H1 (cell line): ENCODE data around the gene CDKN3. TPM values are rescaled to one million over a fixed set of nuclear protein-coding genes. Genes with fewer than 3 reads are reported as not detected.

Source experiments
- CTCF ChIA-PET: fragments of 300-600 bp; sonication (Branson Sonifier 250); formaldehyde crosslinking; loops from one replicate; lab custom pipeline; 2021; ENCODE audit not compliant: partially characterized antibody; lab: Charles Lee
- POLR2A ChIA-PET: fragments of 300-600 bp; sonication (Branson Sonifier 250); formaldehyde crosslinking; loops from one replicate; lab custom pipeline; 2021; ENCODE audit warnings: inconsistent platforms; ENCODE audit not compliant: partially characterized antibody; lab: Charles Lee
- DNase-seq, 2 experiments: peaks; one replicate each; pipeline versions ENCODE4 v3.0.0 to v3.0.0-alpha.2; 2010 to 2022; ENCODE audit warnings: low spot score in 2 of 2, low read depth in 1 of 2, mixed read lengths in 1 of 2
- FAIRE-seq: peaks from 2 replicates; lab custom pipeline; 2011; peaks lifted over from hg19 to GRCh38; lab: Jason Lieb, UNC
- H2AFZ ChIP-seq: 2 replicates; pipeline ENCODE4 v1.8.1; 2012; ENCODE audit warnings: low read length, inconsistent platforms
- H2AK5ac ChIP-seq: 2 replicates; pipeline ENCODE4 v1.6.1; 2013; ENCODE audit warnings: low read depth, low read length
- H2BK120ac ChIP-seq: replicated peaks from 2 replicates; pipeline ENCODE3; 2013; ENCODE audit warnings: low read depth, low read length, inconsistent platforms
- H2BK12ac ChIP-seq: 2 replicates; pipeline ENCODE4 v1.6.1; 2013; ENCODE audit warnings: low read depth, low read length
- H2BK15ac ChIP-seq: 2 replicates; pipeline ENCODE4 v1.6.1; 2013; ENCODE audit warnings: low read length
- H2BK20ac ChIP-seq: 2 replicates; pipeline ENCODE4 v1.6.1; 2013; ENCODE audit warnings: low read length
- H2BK5ac ChIP-seq: 2 replicates; pipeline ENCODE4 v1.6.1; 2013; ENCODE audit warnings: low read depth, low read length
- H3K14ac ChIP-seq: 2 replicates; pipeline ENCODE4 v1.6.1; 2013; ENCODE audit warnings: inconsistent platforms; ENCODE audit not compliant: insufficient read length
- H3K18ac ChIP-seq: 2 replicates; pipeline ENCODE4 v1.6.1; 2013; ENCODE audit warnings: low read length; ENCODE audit errors: extremely low read depth
- H3K23ac ChIP-seq: 2 replicates; pipeline ENCODE4 v1.6.1; 2013; ENCODE audit warnings: inconsistent platforms; ENCODE audit not compliant: insufficient read length
- H3K23me2 ChIP-seq: 2 replicates; pipeline ENCODE4 v1.6.1; 2013; ENCODE audit warnings: low read depth, low read length
- H3K27ac ChIP-seq: 2 replicates; pipeline ENCODE4 v1.6.1; 2011; ENCODE audit warnings: low read depth, low read length, inconsistent platforms
- H3K27me3 ChIP-seq, 4 experiments: replicated peaks in 1 of 4; 1 replicate in 1 of 4; 2 replicates in 3 of 4; pipeline versions ENCODE4 v1.6.1 to v1.8.1; 2011 to 2013; ENCODE audit warnings: low read length in 3 of 4, mild to moderate bottlenecking in 3 of 4, inconsistent platforms in 2 of 4, mixed read lengths in 2 of 4, moderate library complexity in 1 of 4; ENCODE audit not compliant: control insufficient read depth in 3 of 4, insufficient read depth in 3 of 4; ENCODE audit errors: extremely low read depth in 1 of 4
- H3K36me3 ChIP-seq, 4 experiments: 2 replicates each; pipeline versions ENCODE4 v1.6.1 to v1.8.1; 2011 to 2013; ENCODE audit warnings: mild to moderate bottlenecking in 4 of 4, low read length in 3 of 4, moderate library complexity in 2 of 4, control low read depth in 1 of 4, inconsistent platforms in 1 of 4; ENCODE audit not compliant: insufficient read depth in 4 of 4, control insufficient read depth in 2 of 4
- H3K4ac ChIP-seq: replicated peaks from 2 replicates; pipeline ENCODE3; 2013; ENCODE audit warnings: low read length, low read depth, mixed read lengths, inconsistent platforms; ENCODE audit not compliant: insufficient read length
- H3K4me1 ChIP-seq, 4 experiments: replicated peaks in 1 of 4; 1 replicate in 1 of 4; 2 replicates in 3 of 4; pipeline versions ENCODE4 v1.6.1 to v1.8.1; 2011 to 2013; ENCODE audit warnings: low read length in 3 of 4, inconsistent platforms in 2 of 4, mixed read lengths in 1 of 4; ENCODE audit not compliant: insufficient read depth in 4 of 4, control insufficient read depth in 3 of 4
- H3K4me2 ChIP-seq, 2 experiments: 2 replicates each; pipeline versions ENCODE4 v1.6.1 to v1.8.1; 2011 to 2013; ENCODE audit warnings: low read depth in 2 of 2, low read length in 2 of 2, control low read depth in 1 of 2, inconsistent platforms in 1 of 2, mild to moderate bottlenecking in 1 of 2; ENCODE audit not compliant: insufficient read depth in 1 of 2
- H3K4me3 ChIP-seq, 4 experiments: fragments of 200-600, 300-600 bp in 1 of 4; sonication (generic), shearing (Covaris generic), sonication (Bioruptor Twin) in 1 of 4; 2 replicates each; pipeline versions ENCODE4 v1.5.1 to v1.8.1; 2011 to 2016; ENCODE audit warnings: low read length in 4 of 4, low read depth in 3 of 4, control low read depth in 2 of 4, inconsistent platforms in 2 of 4, mild to moderate bottlenecking in 2 of 4, mixed read lengths in 1 of 4, moderate library complexity in 1 of 4; ENCODE audit not compliant: insufficient read depth in 2 of 4; ENCODE audit errors: extremely low read depth in 1 of 4
- H3K56ac ChIP-seq: replicated peaks from 2 replicates; pipeline ENCODE3; 2013; ENCODE audit warnings: low read depth, mild to moderate bottlenecking, mixed read lengths, low read length, inconsistent platforms; ENCODE audit not compliant: insufficient read length
- H3K79me1 ChIP-seq: 2 replicates; pipeline ENCODE4 v1.6.1; 2013; ENCODE audit warnings: low read depth, low read length, control low read depth
- H3K79me2 ChIP-seq, 2 experiments: 2 replicates each; pipeline versions ENCODE4 v1.6.1 to v1.8.1; 2012 to 2013; ENCODE audit warnings: low read length in 2 of 2, mild to moderate bottlenecking in 2 of 2, inconsistent platforms in 1 of 2; ENCODE audit not compliant: insufficient read depth in 2 of 2, control insufficient read depth in 1 of 2
- H3K9ac ChIP-seq, 4 experiments: replicated peaks in 1 of 4; 1 replicate in 1 of 4; 2 replicates in 3 of 4; pipeline versions ENCODE4 v1.6.1 to v1.8.1; 2011 to 2013; ENCODE audit warnings: low read depth in 3 of 4, low read length in 3 of 4, control low read depth in 2 of 4, mild to moderate bottlenecking in 2 of 4, moderate library complexity in 2 of 4, inconsistent platforms in 1 of 4; ENCODE audit errors: extremely low read depth in 1 of 4
- H3K9me3 ChIP-seq, 2 experiments: 2 replicates each; pipeline versions ENCODE4 v1.6.1 to v1.8.1; 2012 to 2013; ENCODE audit warnings: mild to moderate bottlenecking in 2 of 2, moderate library complexity in 2 of 2, control low read depth in 1 of 2, inconsistent platforms in 1 of 2, low read depth in 1 of 2, low read length in 1 of 2, mixed read lengths in 1 of 2; ENCODE audit not compliant: insufficient read depth in 2 of 2
- H4K20me1 ChIP-seq, 2 experiments: replicated peaks in 1 of 2; 2 replicates each; pipeline versions ENCODE3 to v1.8.1; 2011 to 2013; ENCODE audit warnings: inconsistent platforms in 2 of 2, low read length in 2 of 2, mild to moderate bottlenecking in 1 of 2; ENCODE audit not compliant: insufficient read depth in 2 of 2, control insufficient read depth in 1 of 2
- H4K5ac ChIP-seq: 2 replicates; pipeline ENCODE4 v1.6.1; 2013; ENCODE audit warnings: low read length, low read depth, mixed read lengths, inconsistent platforms; ENCODE audit not compliant: insufficient read length
- H4K8ac ChIP-seq: 2 replicates; pipeline ENCODE4 v1.8.0; 2013; ENCODE audit warnings: mild to moderate bottlenecking, moderate library complexity, low read length, inconsistent platforms; ENCODE audit not compliant: insufficient read depth; ENCODE audit errors: extremely low read depth
- H4K91ac ChIP-seq: replicated peaks from 2 replicates; pipeline ENCODE3; 2013; ENCODE audit warnings: low read length, mixed read lengths, inconsistent platforms; ENCODE audit not compliant: insufficient read length
- BACH1 ChIP-seq: IDR thresholded peaks from 2 replicates; pipeline ENCODE4 v1.6.1; 2012; ENCODE audit warnings: low read length, improper control_type of control experiment
- BCL11A ChIP-seq, 2 experiments: IDR thresholded peaks; one replicate each; pipeline ENCODE4 v1.6.1; 2011; ENCODE audit warnings: low read depth in 2 of 2, low read length in 2 of 2, mild to moderate bottlenecking in 2 of 2
- GABPA ChIP-seq: IDR thresholded peaks from 2 replicates; pipeline ENCODE4 v1.6.1; 2011; ENCODE audit warnings: mild to moderate bottlenecking, low read length, moderate library complexity, borderline replicate concordance; ENCODE audit not compliant: insufficient read depth
- POU5F1 ChIP-seq: IDR thresholded peaks from 2 replicates; pipeline ENCODE4 v1.6.1; 2011; ENCODE audit warnings: low read depth, mild to moderate bottlenecking, low read length, moderate library complexity
- SRF ChIP-seq: IDR thresholded peaks from 2 replicates; pipeline ENCODE4 v1.6.1; 2011; ENCODE audit warnings: mild to moderate bottlenecking, low read depth, low read length, moderate library complexity
- WGBS, 2 experiments: shearing (Covaris generic) in 1 of 2; methylation state at CpG; one replicate each; pipeline versions ENCODE4 v1.1.6 to v1.1.7; 2013 to 2015; ENCODE audit warnings: low lambda C conversion rate in 2 of 2, mixed read lengths in 2 of 2, inconsistent platforms in 1 of 2, low coverage in 1 of 2, missing lambda C conversion rate in 1 of 2; ENCODE audit not compliant: insufficient replicate concordance in 2 of 2, insufficient coverage in 1 of 2, insufficient read length in 1 of 2; ENCODE audit errors: extremely low coverage in 1 of 2, missing lambda C conversion rate in 1 of 2; 5-methylcytosine and 5-hydroxymethylcytosine counted together
- polyA plus RNA-seq, 7 experiments: library from polyadenylated mRNA; depleted of rRNA in 3 of 7; stranded (reverse) in 5 of 7; unstranded in 2 of 7; fragments of >200 nt in 5 of 7; fragments of 200-250 nt in 2 of 7; gene quantifications; 1 replicate in 5 of 7; 2 replicates in 1 of 7; 4 replicates in 1 of 7; pipeline versions ENCODE4 v1.2.1 to v1.2.3, GENCODE V29; 2011 to 2013; ENCODE audit warnings: missing spikeins in 2 of 7, mixed read lengths in 2 of 7
- total RNA-seq: library from RNA; stranded (reverse); fragmentation: NEBNext Ultra II Directional; extraction: Animal tissue kit (Norgen Biotek cat#: 25700); gene quantifications from 2 replicates; pipeline ENCODE4 v1.2.1, GENCODE V29; 2021

Gene CDKN3
- total and polyA plus RNA-seq, 2 of the 8 experiments (the other 6 are each of a cell fraction or from before 2014, with no cell fraction given), result 43.5 to 48.3 TPM

DNA sequence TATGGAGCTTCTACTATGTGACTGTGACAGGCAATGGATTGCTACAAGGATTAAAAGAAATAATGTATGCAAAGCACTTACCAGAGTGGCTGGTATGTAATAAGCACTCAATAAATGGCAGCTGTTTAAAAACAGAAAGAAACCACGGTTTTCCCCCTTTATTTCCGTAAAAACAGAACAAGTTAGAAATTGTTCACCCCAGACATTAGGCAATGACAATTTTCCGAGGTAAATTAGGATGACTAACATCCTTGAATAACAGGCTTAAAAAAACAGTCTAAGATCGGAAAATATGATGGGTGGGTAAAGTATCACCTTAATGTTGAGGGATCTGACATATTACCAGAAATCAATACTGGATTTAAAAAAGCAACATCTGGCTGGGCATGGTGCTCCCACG lies 65.2 kb downstream of the CDKN3 start:
- H3K23me2 ChIP-seq, result no peaks in the 10 kb centered on the region
- H2BK12ac ChIP-seq, result no peak overlapping the region
- no peak overlapping the region for H4K5ac ChIP-seq
- FAIRE-seq (no peak), DNase-seq (no peak)
- H3K56ac ChIP-seq, result no peak overlapping the region
- H3K27me3 ChIP-seq, result no peaks in the 10 kb centered on the region
- H3K18ac ChIP-seq, result no peak overlapping the region
- H4K20me1 ChIP-seq, result no peaks in the 10 kb centered on the region
- CTCF ChIA-PET, result no interaction called here
- H3K9ac ChIP-seq, result no peak overlapping the region
- no peak overlapping the region for H2AK5ac ChIP-seq
- H2BK120ac ChIP-seq, result no peak overlapping the region
- no peak overlapping the region for H4K8ac ChIP-seq
- no peak overlapping the region for H3K4me2 ChIP-seq
- no peaks in the 10 kb centered on the region for H3K79me2 ChIP-seq
- peaks cover 6 to 20% of the 10 kb centered on the region in 2 experiments for H3K9me3 ChIP-seq
- no peak overlapping the region for H4K91ac ChIP-seq
- no peak overlapping the region for H2BK15ac ChIP-seq
- no peaks in the 10 kb centered on the region for H3K36me3 ChIP-seq
- no peaks in the 10 kb centered on the region for H3K79me1 ChIP-seq
- no peak overlapping the region for H3K4me3 ChIP-seq
- no peak overlapping the region for H3K4ac ChIP-seq
- no peak overlapping the region for H3K27ac ChIP-seq
- POLR2A ChIA-PET, result interaction anchor here (2.0 kb wide), 1 partner anchor 11 kb away, joined by 8 read pairs; no protein-coding TSS in a partner anchor
- no peak overlapping the region for H3K14ac ChIP-seq
- H2BK20ac ChIP-seq, result no peak overlapping the region
- H2BK5ac ChIP-seq, result no peak overlapping the region
- H3K4me1 ChIP-seq, result no peaks in the 10 kb centered on the region
- WGBS, 2 experiments, result 84% methylated on average over 5 of the region's 5 CpGs; no CpG with 5 or more reads in 1 of the 2 experiments
- H3K23ac ChIP-seq, result no peak overlapping the region
- H2AFZ ChIP-seq, result no peak overlapping the region
- no peak for TF ChIP-seq GABPA
- TF ChIP-seq BACH1, result no peak
- TF ChIP-seq SRF, result no peak
- no peak for TF ChIP-seq POU5F1
- TF ChIP-seq BCL11A (IDR thresholded peaks at IDR 0.05; ENCODE audit: low read depth in 2 of 2, low read length in 2 of 2), result no peak
